Stimulated activated naive B cell treated with anti-CD40 and anti-IgM and Interleukin-4, amounts not matched to agents 10 μg/mL and 1 μg/mL and 100 μg/mL, for 72 hours (primary cell): ENCODE results near the gene CCDC30.
"Not testable (repeated sequence)": the region's sequence is repeated elsewhere in the genome, so short reads cannot be mapped to it uniquely, and the experiment has no call there.

ENCODE experiments used
- ATAC-seq, 2 donors: fragments of 150-1000 bp; cut with Tn5 transposase; replicated peaks; 2 replicates each; pipeline ENCODE4 v1.10.0; 2021; ENCODE audit warnings: moderate library complexity in 1 of 2
- DNase-seq: peaks from one replicate; pipeline ENCODE4 v3.0.0; 2021
- H3K27ac Mint-ChIP-seq: one replicate; pipeline ENCODE4 v1.8.0; 2022; ENCODE audit warnings: mild to moderate bottlenecking, mixed read lengths
- H3K27me3 Mint-ChIP-seq, 2 donors: one replicate each; pipeline ENCODE4 v1.8.0; 2022; ENCODE audit warnings: mixed read lengths in 2 of 2
- H3K36me3 Mint-ChIP-seq, 2 donors: one replicate each; pipeline ENCODE4 v1.8.0; 2022; ENCODE audit warnings: mixed read lengths in 2 of 2, mild to moderate bottlenecking in 1 of 2
- H3K4me1 Mint-ChIP-seq, 2 donors: one replicate each; pipeline ENCODE4 v1.8.0; 2022; ENCODE audit warnings: mixed read lengths in 2 of 2, mild to moderate bottlenecking in 1 of 2
- H3K4me3 Mint-ChIP-seq, 2 donors: one replicate each; pipeline ENCODE4 v1.8.0; 2022; ENCODE audit warnings: mild to moderate bottlenecking in 2 of 2, mixed read lengths in 2 of 2, moderate library complexity in 1 of 2
- H3K9me3 Mint-ChIP-seq, 2 donors: one replicate each; pipeline ENCODE4 v1.8.0; 2022; ENCODE audit warnings: mixed read lengths in 2 of 2, mild to moderate bottlenecking in 1 of 2

The CCDC30 gene

DNA sequence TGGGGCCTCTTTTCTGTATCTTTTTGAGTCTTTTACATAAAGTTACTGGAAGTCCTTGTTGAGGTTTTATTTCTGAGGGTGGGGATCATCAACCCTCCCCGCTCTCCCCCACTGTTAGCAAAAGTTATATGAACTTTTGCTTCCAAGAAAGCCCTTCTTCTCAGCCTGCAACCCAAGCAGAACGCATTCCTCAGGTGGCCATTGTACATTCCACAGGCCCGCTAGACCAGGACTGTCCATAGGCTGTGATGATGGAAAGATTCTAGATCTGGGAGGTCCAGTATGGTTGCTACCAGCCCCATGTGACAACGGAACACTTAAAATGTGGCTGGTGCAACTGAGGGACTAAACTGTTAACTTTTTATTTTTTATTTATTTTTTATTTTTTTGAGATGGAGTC is 207.3 kb downstream of the CCDC30 start:
- Mint-ChIP-seq H3K36me3 (peaks cover 39 to 66% of the 10 kb centered on the region in 2 donors), H3K4me1 (peaks cover 2 to 11% of the 10 kb centered on the region in 2 donors), H3K4me3 (no peak overlapping the region), H3K27me3 (no peaks in the 10 kb centered on the region), H3K27ac (no peak overlapping the region), H3K9me3 (no peaks in the 10 kb centered on the region)
- ATAC-seq = no peak
- DNase-seq = no peak

DNA sequence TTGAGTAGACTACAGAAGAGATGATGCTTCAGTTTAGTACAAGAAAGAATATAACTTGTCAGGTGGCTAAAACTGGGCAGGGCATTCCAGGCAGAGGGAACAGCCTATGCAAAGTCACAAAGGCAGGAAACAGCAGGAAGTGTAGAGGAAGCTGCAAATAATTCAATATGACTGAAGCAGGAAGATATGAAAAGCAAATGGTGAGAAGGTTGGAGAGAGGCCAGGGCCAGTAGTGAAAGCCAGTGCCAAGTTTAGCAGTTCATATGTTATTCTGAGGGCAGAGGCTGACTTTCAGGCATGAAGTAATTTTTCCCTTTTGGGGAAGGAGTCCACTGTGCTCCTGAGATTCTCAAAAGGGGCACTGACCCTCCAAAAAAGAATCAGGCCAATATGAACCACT is 211.1 kb downstream of the CCDC30 start:
- Mint-ChIP-seq H3K4me1 (peaks cover 0 to 5% of the 10 kb centered on the region in 2 donors), H3K27me3 (no peaks in the 10 kb centered on the region), H3K27ac (no peak overlapping the region), H3K36me3 (peaks cover 22 to 58% of the 10 kb centered on the region in 2 donors), H3K4me3 (no peak overlapping the region), H3K9me3 (no peaks in the 10 kb centered on the region)
- DNase-seq = no peak
- ATAC-seq = no peak

DNA sequence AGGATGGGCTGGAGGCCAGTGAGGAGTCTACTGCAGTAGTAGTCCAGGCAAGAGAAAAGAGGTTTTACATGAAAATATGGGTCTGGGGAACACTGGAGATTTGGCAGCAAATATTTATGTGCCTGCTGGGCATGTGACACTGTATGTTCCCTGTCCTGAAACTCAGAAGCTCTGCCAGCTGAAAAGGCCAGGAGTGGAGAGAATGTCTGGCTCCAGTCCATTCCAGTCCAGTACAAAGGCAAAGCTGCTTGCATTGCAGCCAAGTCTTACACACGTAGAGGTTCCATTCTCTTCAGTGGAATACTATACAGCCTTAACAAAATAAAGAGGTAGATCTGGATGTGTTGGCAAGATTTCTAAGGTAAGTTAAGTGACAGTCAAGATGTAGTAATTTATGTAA is 211.6 kb downstream of the CCDC30 start:
- no peaks in the 10 kb centered on the region for H3K27me3 Mint-ChIP-seq
- no peak overlapping the region for H3K27ac Mint-ChIP-seq

DNA sequence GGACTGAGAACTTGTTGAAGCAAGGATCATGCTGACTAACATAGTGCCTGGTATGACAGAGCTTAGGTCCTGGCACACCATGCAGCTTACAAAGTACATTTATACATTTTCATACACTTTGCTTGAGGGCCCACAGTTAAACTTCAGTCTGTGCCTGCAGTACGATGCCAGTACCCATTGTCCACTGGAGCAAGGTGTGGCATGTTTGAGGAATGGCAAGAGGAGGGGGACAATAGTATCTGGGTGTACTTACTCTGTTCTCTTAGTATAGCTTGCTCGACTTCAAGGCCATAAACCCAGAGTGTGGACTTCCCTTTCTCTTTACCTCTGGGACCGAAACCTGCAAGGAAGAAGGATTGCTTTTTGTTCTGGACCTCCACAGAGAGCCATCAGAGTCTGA is 212.4 kb downstream of the CCDC30 start:
- no peak overlapping the region for H3K4me3 Mint-ChIP-seq
- H3K9me3 Mint-ChIP-seq = no peaks in the 10 kb centered on the region
- no peak overlapping the region for H3K27ac Mint-ChIP-seq
- H3K4me1 Mint-ChIP-seq = peaks cover 6 to 14% of the 10 kb centered on the region in 2 donors
- ATAC-seq (no peak), DNase-seq (no peak)
- no peaks in the 10 kb centered on the region for H3K27me3 Mint-ChIP-seq
- peaks cover 21 to 52% of the 10 kb centered on the region in 2 donors for H3K36me3 Mint-ChIP-seq

More for the DNA sequence above, 211.6 kb downstream of the CCDC30 start:
- ATAC-seq = no peak
- DNase-seq = no peak
- Mint-ChIP-seq H3K4me1 (peaks cover 0 to 6% of the 10 kb centered on the region in 2 donors), H3K4me3 (no peak overlapping the region), H3K36me3 (peaks cover 24 to 58% of the 10 kb centered on the region in 2 donors), H3K9me3 (no peaks in the 10 kb centered on the region)

DNA sequence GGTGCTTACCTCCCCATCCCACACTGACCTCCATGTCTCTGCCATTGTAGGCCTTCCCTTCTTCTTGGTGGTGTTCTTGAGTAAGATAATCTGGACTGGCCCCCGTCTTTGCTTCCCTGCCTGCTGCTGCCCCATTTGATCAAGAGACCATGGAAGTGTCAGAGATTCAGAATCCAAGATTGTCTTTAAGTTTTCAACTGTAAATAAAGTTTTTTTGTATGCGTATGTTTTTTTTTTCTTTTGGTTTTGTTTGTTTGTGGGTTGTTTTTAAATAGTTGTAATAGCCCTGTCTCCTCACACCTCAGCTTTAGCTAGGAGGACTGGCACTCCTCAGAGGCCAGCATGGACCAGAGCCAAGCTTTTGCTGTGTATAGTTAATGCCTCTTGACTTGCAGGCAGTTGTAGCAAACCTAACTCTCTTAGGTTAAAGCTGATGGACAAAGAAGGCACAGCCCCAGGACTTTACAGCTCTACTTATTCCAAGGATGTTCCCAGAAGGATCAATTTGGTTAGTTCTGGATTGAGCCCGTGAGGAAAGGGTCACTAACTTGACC is 213.5 kb downstream of the CCDC30 start:
- ATAC-seq = no peak
- no peak overlapping the region for H3K27ac Mint-ChIP-seq
- no peak overlapping the region for H3K4me3 Mint-ChIP-seq
- H3K27me3 Mint-ChIP-seq = no peaks in the 10 kb centered on the region
- H3K4me1 Mint-ChIP-seq = peaks cover 11 to 23% of the 10 kb centered on the region in 2 donors
- H3K9me3 Mint-ChIP-seq = no peaks in the 10 kb centered on the region
- peaks cover 20 to 52% of the 10 kb centered on the region in 2 donors for H3K36me3 Mint-ChIP-seq
- DNase-seq = no peak

DNA sequence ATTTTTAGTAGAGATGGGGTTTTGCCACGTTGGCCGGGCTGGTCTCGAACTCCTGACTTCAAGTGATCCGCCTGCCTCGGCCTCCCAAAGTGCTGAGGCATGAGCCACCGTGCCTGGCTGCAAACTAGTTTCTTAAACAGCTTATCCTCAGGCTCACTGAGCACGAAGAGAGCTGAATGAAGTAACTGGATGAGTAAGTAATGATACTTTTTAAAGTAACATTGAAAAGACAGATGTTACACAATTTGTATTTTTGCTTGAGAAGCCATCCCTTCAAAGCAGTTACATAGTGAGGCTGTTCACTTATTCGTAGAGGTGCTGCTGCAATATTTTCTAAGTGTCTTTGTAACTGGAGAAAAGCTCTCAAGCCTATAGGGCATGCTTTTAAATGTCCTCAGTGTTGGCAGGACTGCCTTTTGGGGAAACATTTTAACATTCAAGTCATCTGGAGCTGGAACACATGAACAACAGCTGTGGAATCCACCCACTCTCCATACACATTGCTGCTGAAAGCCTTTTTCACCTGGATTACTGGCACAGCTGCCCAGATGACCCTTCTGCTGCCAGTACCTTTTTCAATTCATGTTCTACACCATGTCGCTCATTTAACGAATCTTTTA is 216.4 kb downstream of the CCDC30 start:
- Mint-ChIP-seq H3K9me3 (no peaks in the 10 kb centered on the region), H3K4me3 (no peak overlapping the region), H3K4me1 (peaks cover 16 to 39% of the 10 kb centered on the region in 2 donors), H3K36me3 (peaks cover 29 to 57% of the 10 kb centered on the region in 2 donors), H3K27me3 (no peaks in the 10 kb centered on the region), H3K27ac (no peak overlapping the region)
- ATAC-seq (no peak), DNase-seq (no peak)

DNA sequence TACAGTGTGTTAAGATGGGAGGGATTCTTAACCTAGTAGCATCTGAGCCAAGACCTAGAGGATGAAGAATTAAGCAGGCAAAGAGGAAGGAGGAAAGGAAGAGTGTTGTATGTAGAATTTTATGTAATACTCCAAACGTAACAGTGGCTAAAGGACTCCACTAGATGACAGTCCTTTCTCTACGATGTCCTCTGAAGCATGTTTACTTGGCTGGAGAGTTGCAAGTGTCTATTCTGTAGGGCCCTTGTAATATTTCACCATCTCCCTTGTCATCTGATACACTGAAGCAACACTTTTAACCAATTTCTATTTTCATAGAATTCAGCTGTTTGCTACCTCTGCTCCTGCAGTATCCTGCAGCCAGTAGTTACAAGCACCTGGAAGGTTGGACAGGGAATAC is 217.0 kb downstream of the CCDC30 start:
- H3K27ac Mint-ChIP-seq = no peak overlapping the region
- H3K4me3 Mint-ChIP-seq = peak overlapping the region; percentile 31 to 63
- ATAC-seq = no peak
- DNase-seq = no peak
- H3K9me3 Mint-ChIP-seq = no peaks in the 10 kb centered on the region
- no peaks in the 10 kb centered on the region for H3K27me3 Mint-ChIP-seq
- peaks cover 34 to 58% of the 10 kb centered on the region in 2 donors for H3K36me3 Mint-ChIP-seq
- peaks cover 20 to 45% of the 10 kb centered on the region in 2 donors for H3K4me1 Mint-ChIP-seq

DNA sequence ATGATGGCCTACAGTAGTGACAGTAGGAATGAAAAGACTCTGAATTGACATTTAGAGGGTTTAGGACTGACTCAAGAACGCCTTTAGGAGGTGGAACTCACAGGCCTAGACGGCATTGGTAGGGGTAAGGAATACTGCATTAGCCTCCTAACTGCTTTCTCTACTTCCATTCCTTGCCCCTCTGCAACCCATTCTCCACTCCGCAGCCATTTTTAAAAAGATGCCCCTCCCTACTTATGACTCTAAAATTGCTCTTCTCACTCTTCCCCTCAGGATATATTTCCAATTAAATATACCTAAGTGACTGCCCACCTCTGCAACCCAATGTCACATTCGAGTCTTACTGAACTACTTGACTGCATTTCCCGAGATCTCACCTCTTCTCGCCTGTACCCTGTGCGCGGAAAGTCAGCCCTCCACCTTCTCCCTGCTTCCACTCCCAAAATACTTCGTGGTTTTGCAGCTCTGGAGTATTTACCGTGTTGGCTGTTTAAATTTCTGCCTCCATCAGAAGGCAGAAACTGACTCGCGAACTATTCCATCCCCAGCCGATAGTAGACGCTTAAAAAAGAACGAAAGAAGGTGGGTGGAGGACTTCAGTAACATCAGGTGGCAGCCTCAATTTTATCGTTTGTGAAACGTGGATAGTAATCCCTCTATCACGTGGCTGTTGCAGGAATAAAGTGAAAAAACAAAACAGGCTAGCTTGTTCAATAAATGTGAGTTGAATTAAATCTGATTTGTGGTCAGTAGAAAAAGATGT is 218.0 kb downstream of the CCDC30 start:
- ATAC-seq = no peak
- peaks cover 37 to 53% of the 10 kb centered on the region in 2 donors for H3K36me3 Mint-ChIP-seq
- DNase-seq = no peak
- H3K9me3 Mint-ChIP-seq = no peaks in the 10 kb centered on the region
- H3K4me3 Mint-ChIP-seq = peak overlapping the region; percentile 88 to 99
- peak overlapping the region; percentile 99 for H3K27ac Mint-ChIP-seq
- H3K27me3 Mint-ChIP-seq = no peaks in the 10 kb centered on the region
- H3K4me1 Mint-ChIP-seq = peaks cover 24 to 52% of the 10 kb centered on the region in 2 donors

DNA sequence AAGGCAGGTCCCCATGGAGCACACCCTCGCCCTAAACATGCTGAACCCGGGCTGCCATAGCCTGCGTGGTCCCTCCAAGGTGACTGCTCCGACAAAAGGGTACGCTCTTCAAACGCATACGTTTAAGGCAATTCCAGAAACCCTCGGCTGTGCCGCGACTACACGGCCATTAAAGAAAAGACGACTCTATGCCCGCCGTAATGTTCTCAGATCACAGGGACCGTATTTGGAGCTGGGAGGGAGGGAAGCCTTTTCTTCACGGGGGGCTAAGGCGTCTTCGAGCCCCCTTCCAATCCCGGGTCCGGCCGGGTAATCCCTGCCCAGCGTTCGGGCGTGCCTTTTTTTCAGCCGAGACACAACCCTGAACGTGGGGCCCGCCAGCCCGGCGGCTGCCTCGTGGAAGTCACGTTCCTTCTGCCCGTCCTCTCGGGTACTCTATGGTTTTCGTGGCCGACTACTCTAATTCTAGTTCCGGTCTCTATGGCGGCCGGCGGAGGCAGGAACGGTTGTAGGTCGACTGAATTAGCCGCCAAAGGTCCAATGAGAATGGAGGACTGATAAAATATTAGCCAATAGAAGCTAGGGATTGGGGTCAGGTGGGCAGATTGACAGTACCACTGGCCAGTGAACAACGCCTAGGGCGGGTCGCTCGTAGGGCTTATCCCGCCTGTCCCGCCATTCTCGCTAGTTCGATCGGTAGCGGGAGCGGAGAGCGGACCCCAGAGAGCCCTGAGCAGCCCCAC is 218.8 kb downstream of the CCDC30 start, which contains the start of gene YBX1:
Gene YBX1, plus strand, starts transcription at position 678 of the 743 bp plus-strand sequence. CDS start 148 bp downstream, outside the sequence.
- ATAC-seq (peak; percentile 92), DNase-seq (peak; percentile 97)
- H3K4me3 Mint-ChIP-seq = peak within 1 kb of the TSS; percentile 89 to 99
- H3K36me3 Mint-ChIP-seq = peaks cover 31 to 53% of the 10 kb centered on the region in 2 donors
- peak within 1 kb of the TSS; percentile 99 for H3K27ac Mint-ChIP-seq
- H3K27me3 Mint-ChIP-seq = no peaks in the 10 kb centered on the region
- no peaks in the 10 kb centered on the region for H3K9me3 Mint-ChIP-seq
- peaks cover 26 to 59% of the 10 kb centered on the region in 2 donors for H3K4me1 Mint-ChIP-seq

DNA sequence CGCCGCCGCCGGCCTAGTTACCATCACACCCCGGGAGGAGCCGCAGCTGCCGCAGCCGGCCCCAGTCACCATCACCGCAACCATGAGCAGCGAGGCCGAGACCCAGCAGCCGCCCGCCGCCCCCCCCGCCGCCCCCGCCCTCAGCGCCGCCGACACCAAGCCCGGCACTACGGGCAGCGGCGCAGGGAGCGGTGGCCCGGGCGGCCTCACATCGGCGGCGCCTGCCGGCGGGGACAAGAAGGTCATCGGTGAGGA is 219.3 kb downstream of the CCDC30 start:
- not testable (repeated sequence) for H3K27me3 Mint-ChIP-seq, DNase-seq, H3K9me3 Mint-ChIP-seq
- H3K4me1 Mint-ChIP-seq = peaks cover 27 to 63% of the 10 kb centered on the region in 2 donors
- H3K36me3 Mint-ChIP-seq = peaks cover 31 to 54% of the 10 kb centered on the region in 2 donors
- H3K4me3 Mint-ChIP-seq = peak overlapping the region; percentile 88 to 99
- H3K27ac Mint-ChIP-seq = peak overlapping the region; percentile 99
- peak; percentile 20 to 24 for ATAC-seq

DNA sequence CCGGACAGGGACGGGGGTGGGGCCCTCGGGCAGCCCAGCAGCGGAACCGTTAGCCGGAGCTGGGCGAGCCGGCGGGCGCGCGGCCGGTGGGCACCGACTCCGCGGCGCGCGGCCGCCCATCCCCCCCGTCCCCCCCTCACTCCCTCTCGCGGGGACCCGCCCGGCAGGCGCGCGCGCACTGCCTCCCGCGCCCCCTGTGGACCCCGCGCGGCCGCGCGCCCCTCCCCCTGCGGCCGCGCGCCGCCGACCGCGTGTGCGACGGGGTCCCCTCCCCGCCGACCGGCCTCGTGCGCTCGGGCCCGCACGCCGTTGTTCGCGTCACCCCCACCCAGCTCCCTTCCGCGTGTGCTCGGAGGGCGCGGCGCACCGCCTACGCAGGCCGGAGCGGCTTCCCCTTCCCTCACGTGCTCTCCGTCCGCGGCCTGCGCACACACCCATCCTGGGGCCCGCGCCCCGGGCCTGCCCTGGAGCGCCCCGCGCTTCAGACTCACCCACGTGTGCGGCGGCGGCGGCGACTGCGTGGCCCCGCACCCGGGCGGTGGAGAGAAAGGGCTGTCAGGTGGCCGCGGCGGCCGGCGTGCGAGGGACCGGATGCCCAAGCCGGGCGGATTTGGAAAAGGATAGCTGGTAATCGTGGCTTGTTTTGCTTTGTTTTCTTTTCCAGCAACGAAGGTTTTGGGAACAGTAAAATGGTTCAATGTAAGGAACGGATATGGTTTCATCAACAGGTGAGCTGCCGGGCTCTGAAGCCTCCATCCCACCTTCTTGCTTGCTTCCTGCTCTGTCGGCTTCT is 219.8 kb downstream of the CCDC30 start:
- ATAC-seq = peak; percentile 56 to 64
- Mint-ChIP-seq H3K36me3 (peaks cover 36 to 54% of the 10 kb centered on the region in 2 donors), H3K4me3 (peak overlapping the region; percentile 89 to 91), H3K9me3 (no peaks in the 10 kb centered on the region), H3K4me1 (peaks cover 32 to 65% of the 10 kb centered on the region in 2 donors), H3K27ac (peak overlapping the region; percentile 96), H3K27me3 (no peaks in the 10 kb centered on the region)
- peak; percentile 68 for DNase-seq

DNA sequence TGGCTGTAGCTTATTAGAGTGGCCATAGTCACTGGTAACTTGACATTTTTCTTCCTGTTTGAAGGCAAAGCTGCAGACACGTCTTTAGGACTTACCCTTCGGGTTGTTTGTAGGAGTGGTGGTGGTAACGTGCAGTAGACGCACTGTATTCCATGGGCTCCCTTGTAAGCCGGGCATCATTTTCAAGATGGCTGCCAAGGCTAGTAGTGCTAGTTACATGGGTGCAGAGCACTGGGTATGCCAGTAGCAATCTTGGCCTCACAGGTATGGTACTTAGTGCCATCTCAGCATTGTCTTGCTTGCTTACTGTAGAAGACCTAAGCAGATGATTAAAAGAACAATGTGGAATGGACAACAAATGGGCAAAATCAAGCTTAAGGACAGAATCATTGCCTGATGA is 221.1 kb downstream of the CCDC30 start:
- ATAC-seq (no peak), DNase-seq (no peak)
- Mint-ChIP-seq H3K4me1 (peaks cover 41 to 73% of the 10 kb centered on the region in 2 donors), H3K9me3 (no peaks in the 10 kb centered on the region), H3K36me3 (peaks cover 36 to 52% of the 10 kb centered on the region in 2 donors), H3K27me3 (no peaks in the 10 kb centered on the region), H3K4me3 (peak overlapping the region; percentile 89 to 91), H3K27ac (peak overlapping the region; percentile 82)

DNA sequence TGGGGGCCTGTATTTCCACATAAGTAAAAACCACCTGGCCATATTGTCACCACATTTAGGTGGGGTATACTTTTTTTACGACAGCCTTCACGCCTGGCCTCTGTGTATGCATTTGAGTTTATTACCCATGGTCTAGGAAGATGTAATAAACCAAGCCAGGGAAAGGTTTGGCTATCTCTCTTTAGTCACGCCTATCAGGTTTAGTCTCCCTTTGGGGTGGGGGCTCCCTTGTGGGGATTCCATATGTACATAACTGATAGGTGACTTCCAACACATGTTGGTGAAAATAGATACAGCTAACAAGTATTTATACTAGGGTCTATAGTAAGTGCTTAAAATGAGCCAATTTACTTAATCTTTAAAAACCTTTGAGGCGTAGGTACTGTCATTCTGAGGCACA is 223.3 kb downstream of the CCDC30 start:
- peak overlapping the region in 1 of 2 donors; percentile 25 for H3K4me3 Mint-ChIP-seq
- H3K27me3 Mint-ChIP-seq = no peaks in the 10 kb centered on the region
- H3K36me3 Mint-ChIP-seq = peaks cover 33 to 56% of the 10 kb centered on the region in 2 donors
- no peaks in the 10 kb centered on the region for H3K9me3 Mint-ChIP-seq
- DNase-seq (no peak), ATAC-seq (no peak)
- peaks cover 40 to 65% of the 10 kb centered on the region in 2 donors for H3K4me1 Mint-ChIP-seq
- no peak overlapping the region for H3K27ac Mint-ChIP-seq
